CD4-positive, alpha-beta memory T cell (primary cell): Measurements from ENCODE around the gene FSTL4. TPM values are rescaled to one million over a fixed set of nuclear protein-coding genes. Genes with fewer than 3 reads are reported as not detected.

Experiments used
- CTCF ChIA-PET: fragments of 350-600 bp; sonication (Branson Sonifier 250); formaldehyde crosslinking; loops from one replicate; lab custom pipeline; 2021; ENCODE audit warnings: inconsistent platforms; ENCODE audit not compliant: partially characterized antibody; lab: Charles Lee
- POLR2A ChIA-PET: fragments of 350-600 bp; sonication (Branson Sonifier 250); formaldehyde crosslinking; loops from one replicate; lab custom pipeline; 2021; ENCODE audit not compliant: partially characterized antibody; lab: Charles Lee
- DNase-seq, 5 donors: peaks; one replicate each; pipeline versions ENCODE4 v3.0.0 to v3.0.0-alpha.2; 2020 to 2022; ENCODE audit warnings: mixed read lengths in 1 of 5
- H3K27ac ChIP-seq: one replicate; pipeline ENCODE4 v1.7.0; 2013; ENCODE audit warnings: low read depth, low read length
- H3K27me3 ChIP-seq: 2 replicates; pipeline ENCODE4 v1.7.0; 2013; ENCODE audit warnings: mild to moderate bottlenecking, low read length, moderate library complexity; ENCODE audit not compliant: insufficient read depth
- H3K36me3 ChIP-seq: 2 replicates; pipeline ENCODE4 v1.7.0; 2013; ENCODE audit warnings: mild to moderate bottlenecking, low read length, moderate library complexity; ENCODE audit not compliant: insufficient read depth
- H3K4me1 ChIP-seq: 2 replicates; pipeline ENCODE4 v1.7.0; 2013; ENCODE audit warnings: mild to moderate bottlenecking, low read length, moderate library complexity; ENCODE audit not compliant: insufficient read depth
- H3K4me3 ChIP-seq, 2 donors: one replicate each; pipeline ENCODE4 v1.7.0; 2013; ENCODE audit warnings: low read length in 2 of 2, mild to moderate bottlenecking in 1 of 2
- H3K9me3 ChIP-seq, 2 donors: one replicate each; pipeline ENCODE4 v1.7.0; 2013; ENCODE audit warnings: low read length in 2 of 2, control low read depth in 1 of 2; ENCODE audit not compliant: control insufficient read depth in 1 of 2
- H3K27ac Mint-ChIP-seq, 7 donors: one replicate each; pipeline ENCODE4 v1.8.0; 2020 to 2021; ENCODE audit warnings: mixed read lengths in 7 of 7, mild to moderate bottlenecking in 6 of 7, inconsistent platforms in 3 of 7, moderate library complexity in 3 of 7
- H3K27me3 Mint-ChIP-seq, 2 donors: one replicate each; pipeline ENCODE4 v1.8.0; 2020 to 2021; ENCODE audit warnings: mixed read lengths in 2 of 2
- H3K36me3 Mint-ChIP-seq, 2 donors: one replicate each; pipeline ENCODE4 v1.8.0; 2020 to 2021; ENCODE audit warnings: mixed read lengths in 2 of 2, inconsistent platforms in 1 of 2, mild to moderate bottlenecking in 1 of 2
- H3K4me1 Mint-ChIP-seq, 4 donors: one replicate each; pipeline ENCODE4 v1.8.0; 2020 to 2021; ENCODE audit warnings: mixed read lengths in 4 of 4, mild to moderate bottlenecking in 1 of 4
- H3K4me3 Mint-ChIP-seq, 8 donors: one replicate each; pipeline ENCODE4 v1.8.0; 2020 to 2021; ENCODE audit warnings: mixed read lengths in 8 of 8, mild to moderate bottlenecking in 7 of 8, moderate library complexity in 6 of 8, inconsistent platforms in 3 of 8
- H3K9me3 Mint-ChIP-seq, 8 donors: one replicate each; pipeline ENCODE4 v1.8.0; 2020 to 2021; ENCODE audit warnings: mixed read lengths in 8 of 8, mild to moderate bottlenecking in 5 of 8, inconsistent platforms in 3 of 8, moderate library complexity in 1 of 8
- intact Hi-C: fragments of 100-400 bp; cut with micrococcal nuclease; formaldehyde crosslinking; loops from one replicate; pipeline ENCODE4 v1.15.1; 2023
- polyA plus RNA-seq, 2 donors: library from polyadenylated mRNA; unstranded; fragments of 300-500 nt; fragmentation: Illumina TruSeq; gene quantifications; one replicate each; pipeline ENCODE4 v1.2.3, GENCODE V29; 2021
- total RNA-seq, 2 experiments: library from RNA; stranded (reverse); gene quantifications; one replicate each; pipeline ENCODE4 v1.2.3, GENCODE V29; 2021

The FSTL4 gene
- total RNA-seq, result not detected
- polyA plus RNA-seq, result not detected

GRCh38 chr5:133612249-133612860, at the start of gene FSTL4:
Gene FSTL4 (minus strand): TSS chr5:133612541.
- Histone ChIP-seq H3K27ac (no peak within 1 kb of the TSS), H3K4me3 (peak within 1 kb of the TSS; percentile 17 to 27), H3K36me3 (no peaks in the 10 kb centered on the region), H3K4me1 (peaks cover 11% of the 10 kb centered on the region), H3K27me3 (peaks cover 18% of the 10 kb centered on the region), H3K9me3 (no peaks in the 10 kb centered on the region)
- CTCF ChIA-PET, result interaction anchor here (0.9 to 1.9 kb wide), 2 partner anchors 44 to 61 kb away, joined by 3 to 6 read pairs; no protein-coding TSS in a partner anchor
- peak in 2 of 5 donors; percentile 8 for DNase-seq
- peaks cover 0 to 4% (median 0%) of the 10 kb centered on the region in 8 donors for H3K9me3 Mint-ChIP-seq
- no peak within 1 kb of the TSS for H3K27ac Mint-ChIP-seq
- peaks cover 5 to 23% (median 14%) of the 10 kb centered on the region in 4 donors for H3K4me1 Mint-ChIP-seq
- peaks cover 0 to 1% of the 10 kb centered on the region in 2 donors for H3K36me3 Mint-ChIP-seq
- peaks cover 31 to 38% of the 10 kb centered on the region in 2 donors for H3K27me3 Mint-ChIP-seq
- peak within 1 kb of the TSS; percentile 75 to 86 (median 78) for H3K4me3 Mint-ChIP-seq
- POLR2A ChIA-PET, result no interaction called here
- intact Hi-C loops, result loop anchor here (5.0 kb wide), 1 partner anchor 500 kb away; no protein-coding TSS in a partner anchor

DNA sequence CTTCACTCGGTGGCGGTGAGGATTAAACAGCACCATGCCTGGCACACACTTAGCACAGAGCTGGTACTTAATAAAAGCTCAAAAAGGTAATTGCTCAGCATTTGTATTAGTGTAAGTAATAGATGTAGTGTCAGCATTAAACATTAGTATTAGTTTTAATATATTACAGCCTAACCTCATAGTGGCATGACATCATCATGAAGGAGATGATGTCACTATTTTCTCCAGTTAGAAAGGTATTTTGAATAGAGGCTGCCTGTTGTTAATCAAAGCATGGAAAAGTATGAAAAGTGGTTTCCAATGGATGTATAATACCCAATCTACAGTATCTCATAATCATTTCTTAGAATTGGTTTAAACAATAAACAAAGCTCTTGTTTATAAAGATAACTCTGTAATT, 49.0 kb upstream of the FSTL4 start:
- H3K9me3 Mint-ChIP-seq, result no peaks in the 10 kb centered on the region
- intact Hi-C loops, result no loop called here

DNA sequence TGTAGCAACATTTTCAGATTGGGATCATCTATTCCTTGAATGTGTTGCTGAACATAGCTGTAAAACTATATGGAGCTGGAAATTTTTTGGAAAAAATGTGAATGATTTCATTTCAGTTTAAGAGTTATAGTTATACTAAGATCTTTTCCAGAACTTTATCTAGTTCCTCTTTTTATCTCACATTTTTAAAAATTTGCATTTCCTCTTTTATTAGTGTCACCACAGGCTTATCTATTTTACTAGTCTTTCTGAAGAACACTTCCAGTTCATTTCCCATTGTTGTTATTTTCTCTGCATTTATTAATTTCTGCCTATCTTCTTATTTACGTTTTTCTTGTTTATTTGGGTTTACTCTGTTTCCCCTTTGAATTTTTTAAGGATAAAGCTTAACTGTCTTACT, 46.0 kb upstream of the FSTL4 start:
- no peaks in the 10 kb centered on the region for H3K9me3 ChIP-seq
- no peak for DNase-seq
- H3K27ac ChIP-seq, result no peak overlapping the region
- H3K9me3 Mint-ChIP-seq, result peaks cover 0 to 2% (median 0%) of the 10 kb centered on the region in 8 donors
- H3K4me3 ChIP-seq, result no peak overlapping the region
- peaks cover 2 to 6% of the 10 kb centered on the region in 2 donors for H3K27me3 Mint-ChIP-seq
- H3K36me3 Mint-ChIP-seq, result no peaks in the 10 kb centered on the region
- no peak overlapping the region for H3K27ac Mint-ChIP-seq
- H3K4me1 ChIP-seq, result no peaks in the 10 kb centered on the region
- H3K4me1 Mint-ChIP-seq, result no peaks in the 10 kb centered on the region
- H3K4me3 Mint-ChIP-seq, result no peak overlapping the region
- intact Hi-C loops, result no loop called here
- peaks cover 12% of the 10 kb centered on the region for H3K27me3 ChIP-seq
- no peaks in the 10 kb centered on the region for H3K36me3 ChIP-seq
- ChIA-PET CTCF (no interaction called here), POLR2A (no interaction called here)

More for the DNA sequence above, 49.0 kb upstream of the FSTL4 start:
- Histone ChIP-seq H3K9me3 (no peaks in the 10 kb centered on the region), H3K27me3 (peaks cover 11% of the 10 kb centered on the region), H3K4me3 (no peak overlapping the region), H3K27ac (no peak overlapping the region), H3K36me3 (no peaks in the 10 kb centered on the region), H3K4me1 (no peaks in the 10 kb centered on the region)
- ChIA-PET CTCF (no interaction called here), POLR2A (no interaction called here)
- H3K4me3 Mint-ChIP-seq, result no peak overlapping the region
- H3K27me3 Mint-ChIP-seq, result peaks cover 4 to 6% of the 10 kb centered on the region in 2 donors
- H3K27ac Mint-ChIP-seq, result no peak overlapping the region
- H3K36me3 Mint-ChIP-seq, result no peaks in the 10 kb centered on the region
- no peak for DNase-seq
- H3K4me1 Mint-ChIP-seq, result no peaks in the 10 kb centered on the region

GRCh38 chr5:133657036-133657435, 44.7 kb upstream of the FSTL4 start:
- H3K9me3 Mint-ChIP-seq, result peaks cover 0 to 2% (median 0%) of the 10 kb centered on the region in 8 donors
- H3K4me3 ChIP-seq, result no peak overlapping the region

DNA sequence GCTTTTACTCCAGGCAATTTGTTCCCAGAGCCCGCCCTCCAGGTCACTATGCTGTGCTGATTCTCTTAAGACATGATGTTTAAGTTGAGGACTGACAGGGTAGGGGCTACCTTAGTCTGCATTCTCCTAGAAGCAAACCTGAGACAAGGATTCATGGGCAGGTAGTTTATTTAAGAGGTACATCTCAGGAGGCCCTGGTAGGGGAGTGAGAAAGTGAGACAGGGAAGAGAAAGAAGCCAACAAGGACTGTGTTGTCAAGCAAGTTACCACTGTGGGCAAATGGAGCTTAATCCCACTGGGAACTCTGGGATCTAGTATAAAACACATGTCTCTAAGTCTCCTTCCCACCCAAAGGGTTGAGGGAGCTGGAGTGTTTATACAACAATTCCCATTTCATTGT, 43.6 kb upstream of the FSTL4 start:
- POLR2A ChIA-PET, result no interaction called here
- peaks cover 0 to 2% (median 0%) of the 10 kb centered on the region in 8 donors for H3K9me3 Mint-ChIP-seq
- Histone ChIP-seq H3K9me3 (no peaks in the 10 kb centered on the region), H3K4me3 (no peak overlapping the region), H3K27ac (no peak overlapping the region), H3K36me3 (no peaks in the 10 kb centered on the region), H3K27me3 (peaks cover 12% of the 10 kb centered on the region), H3K4me1 (no peaks in the 10 kb centered on the region)
- H3K4me1 Mint-ChIP-seq, result no peaks in the 10 kb centered on the region
- no peak overlapping the region for H3K27ac Mint-ChIP-seq
- CTCF ChIA-PET, result no interaction called here
- DNase-seq, result no peak
- peaks cover 4 to 6% of the 10 kb centered on the region in 2 donors for H3K27me3 Mint-ChIP-seq
- no peak overlapping the region for H3K4me3 Mint-ChIP-seq
- intact Hi-C loops, result no loop called here
- no peaks in the 10 kb centered on the region for H3K36me3 Mint-ChIP-seq

More at GRCh38 chr5:133657036-133657435, 44.7 kb upstream of the FSTL4 start:
- intact Hi-C loops, result no loop called here
- Mint-ChIP-seq H3K36me3 (no peaks in the 10 kb centered on the region), H3K4me3 (no peak overlapping the region), H3K27me3 (peaks cover 4 to 6% of the 10 kb centered on the region in 2 donors), H3K4me1 (no peaks in the 10 kb centered on the region), H3K27ac (no peak overlapping the region)
- CTCF ChIA-PET, result no interaction called here
- no peaks in the 10 kb centered on the region for H3K9me3 ChIP-seq
- POLR2A ChIA-PET, result no interaction called here
- no peak for DNase-seq
- H3K27ac ChIP-seq, result no peak overlapping the region
- no peaks in the 10 kb centered on the region for H3K4me1 ChIP-seq
- H3K36me3 ChIP-seq, result no peaks in the 10 kb centered on the region
- H3K27me3 ChIP-seq, result peaks cover 12% of the 10 kb centered on the region

- peaks cover 5% of the 10 kb centered on the region for H3K27me3 ChIP-seq
- intact Hi-C loops, result no loop called here
- ChIA-PET CTCF (no interaction called here), POLR2A (no interaction called here)
- DNase-seq, result no peak
- Mint-ChIP-seq H3K9me3 (peaks cover 0 to 2% (median 0%) of the 10 kb centered on the region in 8 donors), H3K4me1 (no peaks in the 10 kb centered on the region), H3K27me3 (peaks cover 9 to 10% of the 10 kb centered on the region in 2 donors), H3K36me3 (no peaks in the 10 kb centered on the region), H3K4me3 (no peak overlapping the region), H3K27ac (no peak overlapping the region)
- no peaks in the 10 kb centered on the region for H3K9me3 ChIP-seq
- no peaks in the 10 kb centered on the region for H3K36me3 ChIP-seq
- H3K4me1 ChIP-seq, result no peaks in the 10 kb centered on the region
- no peak overlapping the region for H3K4me3 ChIP-seq
- no peak overlapping the region for H3K27ac ChIP-seq
Measured at GRCh38 chr5:133653760-133654049, 41.4 kb upstream of the FSTL4 start.

GRCh38 chr5:133652951-133653759, 40.8 kb upstream of the FSTL4 start:
- H3K9me3 Mint-ChIP-seq, result peaks cover 0 to 2% (median 0%) of the 10 kb centered on the region in 8 donors
- no peak overlapping the region for H3K4me3 Mint-ChIP-seq
- ChIA-PET POLR2A (no interaction called here), CTCF (no interaction called here)
- Histone ChIP-seq H3K36me3 (no peaks in the 10 kb centered on the region), H3K27me3 (peaks cover 5% of the 10 kb centered on the region), H3K4me1 (no peaks in the 10 kb centered on the region), H3K9me3 (no peaks in the 10 kb centered on the region), H3K27ac (no peak overlapping the region), H3K4me3 (no peak overlapping the region)
- no peak overlapping the region for H3K27ac Mint-ChIP-seq
- H3K36me3 Mint-ChIP-seq, result no peaks in the 10 kb centered on the region
- intact Hi-C loops, result no loop called here
- H3K27me3 Mint-ChIP-seq, result peaks cover 10 to 14% of the 10 kb centered on the region in 2 donors
- no peak for DNase-seq
- no peaks in the 10 kb centered on the region for H3K4me1 Mint-ChIP-seq
